ENCODE results near the gene NXF1.
A peak's percentile ranks its signal among the peaks of the same experiment; 100 is the strongest.
"Not testable (repeated sequence)": the region's sequence is repeated elsewhere in the genome, so short reads cannot be mapped to it uniquely, and the experiment has no call there.

The NXF1 gene

DNA sequence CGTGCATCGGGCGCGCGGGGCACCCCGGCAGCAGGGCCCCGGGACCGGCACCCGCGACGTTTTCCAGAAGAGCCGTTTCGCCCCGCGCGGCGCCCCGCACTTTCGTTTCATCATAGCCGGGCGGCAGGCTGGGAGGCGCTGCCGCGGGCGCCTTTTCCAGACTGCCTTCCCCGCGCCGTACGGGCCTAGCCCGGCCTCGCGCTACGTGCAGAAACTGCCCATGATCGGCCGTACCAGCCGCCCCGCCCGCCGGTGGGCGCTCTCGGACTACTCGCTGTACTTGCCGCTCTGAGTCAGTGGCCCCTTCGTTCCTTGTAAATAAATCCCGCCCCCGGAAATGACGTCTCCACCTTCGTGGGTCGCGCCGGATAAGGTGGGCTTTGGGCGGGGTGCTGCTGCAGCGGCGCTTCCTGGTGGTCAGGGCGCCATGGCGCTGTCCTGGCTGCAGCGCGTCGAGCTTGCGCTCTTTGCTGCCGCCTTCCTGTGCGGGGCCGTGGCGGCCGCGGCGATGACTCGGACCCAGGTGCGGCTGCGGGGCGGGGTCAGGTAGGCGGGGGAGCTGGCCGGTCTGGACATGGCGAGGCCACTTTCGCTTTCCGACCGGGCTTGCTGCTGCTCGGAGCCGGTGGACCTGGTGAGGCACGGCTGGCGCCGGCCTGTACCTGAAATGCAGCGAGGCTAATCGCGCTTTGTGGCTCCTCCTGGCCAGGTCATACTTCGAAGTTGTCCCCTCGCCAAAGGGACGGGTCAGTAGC is 18.1 kb downstream of the NXF1 start, which contains the start of gene TMEM179B:
Gene TMEM179B, plus strand, starts transcription at position 398 of the 755 bp plus-strand sequence. Its CDS starts 30 bp downstream, at position 428.
- DNase-seq (ENCODE audit: low read depth), result peak; percentile 97

DNA sequence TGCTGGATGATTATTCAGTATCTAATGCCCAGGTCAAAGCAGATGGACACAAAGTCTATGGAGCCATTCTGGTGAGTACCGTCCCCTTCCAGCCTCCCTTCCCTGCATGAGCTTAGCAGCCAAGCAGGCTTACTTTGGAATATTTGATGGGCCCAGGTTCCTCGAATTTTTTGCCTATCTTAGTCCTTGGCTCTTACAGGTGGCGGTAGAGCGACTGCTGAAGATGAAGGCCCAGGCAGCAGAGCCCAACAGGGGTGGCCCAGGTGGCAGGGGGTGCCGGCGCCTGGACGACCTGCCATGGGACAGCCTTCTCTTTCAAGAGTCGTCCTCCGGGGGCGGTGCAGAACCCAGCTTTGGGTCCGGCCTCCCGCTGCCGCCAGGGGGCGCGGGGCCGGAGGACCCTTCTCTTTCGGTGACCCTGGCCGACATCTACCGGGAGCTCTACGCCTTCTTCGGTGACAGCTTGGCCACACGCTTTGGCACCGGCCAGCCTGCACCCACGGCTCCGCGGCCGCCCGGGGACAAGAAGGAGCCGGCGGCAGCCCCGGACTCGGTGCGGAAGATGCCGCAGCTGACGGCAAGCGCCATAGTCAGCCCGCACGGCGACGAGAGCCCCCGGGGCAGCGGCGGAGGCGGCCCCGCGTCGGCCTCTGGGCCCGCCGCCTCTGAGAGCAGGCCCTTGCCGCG is 18.8 kb downstream of the NXF1 start:
- DNase-seq (ENCODE audit: low read depth), result peak; percentile 79

DNA sequence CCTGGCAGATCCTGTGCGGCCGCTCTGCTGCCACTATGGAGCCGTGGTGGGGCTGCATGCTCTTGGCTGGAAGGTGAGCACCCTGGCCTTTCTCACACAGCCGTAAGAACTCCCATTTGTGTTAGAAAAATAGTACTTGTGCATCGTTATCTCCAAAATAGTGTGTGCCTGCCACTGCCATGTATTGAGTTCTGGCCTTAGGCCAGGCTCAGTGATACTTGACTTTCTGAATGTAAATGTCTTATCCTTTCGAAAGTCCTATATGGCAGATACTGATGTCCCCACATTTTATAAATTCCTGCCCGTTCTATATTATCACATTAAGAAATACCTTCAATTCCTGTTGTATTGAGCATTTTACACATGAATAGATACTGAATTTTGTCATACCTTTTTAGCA is 22.5 kb downstream of the NXF1 start:
- no peak for DNase-seq (ENCODE audit: low read depth)

DNA sequence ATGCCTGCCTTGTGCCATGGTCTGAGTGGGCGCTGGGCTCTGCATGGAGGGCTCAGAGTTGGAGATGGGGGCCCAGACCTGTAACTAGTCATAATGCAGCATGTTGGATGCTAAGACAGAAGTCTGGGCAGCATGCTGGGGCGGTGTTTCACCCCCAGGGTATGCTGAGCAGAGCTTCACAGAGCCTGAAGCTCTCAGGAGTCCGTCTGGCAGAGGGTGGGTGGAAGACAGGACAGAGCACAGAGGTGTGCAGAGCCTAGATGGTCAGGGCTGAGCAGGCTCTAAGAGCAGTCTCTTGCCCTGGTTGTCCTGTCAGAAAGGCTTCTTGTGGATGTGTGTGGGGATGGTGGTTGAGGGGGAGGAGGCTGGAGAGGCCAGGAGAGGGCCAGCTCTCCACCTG is 26.8 kb downstream of the NXF1 start:
- DNase-seq (ENCODE audit: low read depth), result no peak

DNA sequence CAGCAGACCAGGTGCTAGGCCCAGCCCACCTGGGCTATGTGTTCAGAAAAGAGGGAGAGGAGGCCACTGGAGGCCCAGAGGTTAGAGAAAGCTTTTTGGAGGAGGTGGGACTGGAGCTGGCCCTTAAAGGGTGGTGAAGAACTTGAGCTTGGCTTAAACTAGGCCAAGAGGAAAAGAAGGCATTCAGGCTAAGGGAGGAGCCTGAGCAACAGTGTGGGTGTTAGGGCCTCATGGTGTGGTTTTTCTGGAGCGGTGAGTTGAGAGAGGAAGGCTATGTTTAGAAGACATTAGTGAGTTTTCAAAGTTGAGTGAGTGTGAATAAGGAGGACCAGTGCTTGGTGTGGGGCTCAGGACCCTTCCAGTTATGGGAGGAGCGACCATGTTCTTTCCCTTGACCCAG is 27.9 kb downstream of the NXF1 start:
- DNase-seq (ENCODE audit: low read depth), result no peak

DNA sequence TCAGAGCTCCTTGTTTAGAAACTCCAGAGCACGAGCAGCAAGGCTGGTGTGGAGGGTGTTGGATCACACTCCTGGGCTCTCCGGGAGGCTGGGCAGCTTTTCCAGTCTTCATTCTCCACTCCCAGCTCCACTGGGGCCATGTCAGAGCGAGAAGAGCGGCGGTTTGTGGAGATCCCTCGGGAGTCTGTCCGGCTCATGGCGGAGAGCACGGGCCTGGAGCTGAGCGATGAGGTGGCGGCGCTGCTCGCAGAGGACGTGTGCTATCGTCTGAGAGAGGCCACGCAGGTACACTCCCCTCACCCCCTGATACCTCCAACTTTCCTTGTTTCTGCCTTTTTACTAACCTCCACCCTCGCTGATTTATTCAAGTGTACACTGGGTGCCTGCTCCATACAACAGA is 29.6 kb downstream of the NXF1 start:
- no peak for DNase-seq (ENCODE audit: low read depth)

DNA sequence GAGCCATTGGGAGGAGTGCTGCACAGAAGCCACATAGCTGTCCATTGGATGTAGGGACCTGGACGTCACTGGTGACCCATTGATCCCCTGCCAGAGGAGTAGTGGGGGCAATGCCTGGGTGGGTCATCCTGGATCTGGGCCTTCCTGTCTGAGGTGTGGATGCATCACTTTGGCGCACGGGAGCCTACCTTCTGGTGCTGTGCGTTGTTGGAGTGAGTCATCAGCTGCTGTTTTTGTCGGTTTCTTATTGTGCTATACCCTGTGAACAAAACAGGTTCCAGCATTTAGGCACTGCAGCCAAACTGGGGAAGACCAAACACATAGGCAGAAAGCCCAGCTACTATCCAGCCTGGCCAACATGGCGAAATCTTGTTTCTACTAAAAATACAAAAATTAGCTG is 30.8 kb downstream of the NXF1 start:
- no peak for DNase-seq (ENCODE audit: low read depth)

DNA sequence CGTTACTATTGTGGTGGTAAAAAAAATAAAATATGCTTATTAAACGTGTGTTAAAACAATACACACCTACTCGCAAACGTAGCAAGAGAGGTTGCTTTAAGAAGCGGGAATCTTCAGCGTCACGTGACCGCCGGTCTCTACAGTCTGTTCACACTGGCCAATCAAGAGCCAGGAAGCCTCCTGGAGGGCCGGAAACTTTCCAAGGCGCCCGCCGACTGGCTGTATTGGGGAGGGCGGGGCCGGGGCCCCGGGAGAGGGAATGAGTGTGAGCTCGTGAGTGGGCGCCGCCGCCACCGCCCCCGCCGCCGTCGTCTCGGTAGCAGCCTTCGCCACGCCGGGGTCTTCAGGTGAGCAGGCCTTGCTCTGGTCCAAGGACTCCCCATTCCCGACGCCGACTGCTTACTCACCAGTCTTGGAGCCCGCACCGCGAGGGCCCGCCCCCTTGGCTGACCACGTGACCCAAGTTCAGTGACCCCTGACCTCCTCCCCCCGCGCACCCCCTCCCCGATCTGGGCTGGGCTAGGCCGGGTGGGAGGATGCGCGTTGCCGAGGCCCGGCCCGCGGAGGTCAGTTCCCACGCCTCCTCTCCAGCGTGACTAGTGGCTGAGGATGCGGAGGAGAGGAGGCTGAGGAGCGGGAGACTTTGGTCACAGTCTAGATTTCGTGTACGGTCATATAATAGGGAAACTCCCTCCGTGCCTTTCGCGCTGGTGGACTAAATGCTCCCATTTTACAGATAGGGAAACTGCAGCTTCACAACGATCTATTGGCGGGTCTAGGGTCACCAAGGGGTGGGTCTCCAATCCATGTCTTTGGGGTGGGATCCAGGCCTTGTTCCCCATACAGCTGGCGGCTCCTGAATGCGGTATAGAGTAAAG is 33.9 kb downstream of the NXF1 start, which contains the start of gene TAF6L:
Gene TAF6L, plus strand, starts transcription at position 253 of the 878 bp plus-strand sequence. CDS start 4,388 bp downstream, outside the sequence.
- peak; percentile 92 for DNase-seq (ENCODE audit: low read depth)

DNA sequence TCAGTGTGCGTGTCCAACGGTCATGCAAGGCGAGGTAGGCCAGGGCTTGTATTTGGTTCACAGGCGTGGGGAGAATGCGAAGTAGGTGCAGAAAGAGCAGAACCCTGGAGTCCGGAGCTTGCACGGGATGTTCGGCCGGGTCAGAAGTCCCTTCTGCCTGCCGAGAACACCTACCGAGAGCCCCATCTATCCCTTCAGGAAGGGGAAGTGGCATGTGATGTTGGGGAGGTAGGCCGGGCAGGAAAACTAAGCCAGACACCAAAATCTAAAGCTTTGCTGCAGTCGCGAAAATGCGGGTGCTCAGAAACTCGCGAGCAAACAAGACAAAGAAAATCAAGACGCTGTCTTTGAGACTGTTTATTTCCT is 34.5 kb downstream of the NXF1 start:
- DNase-seq (ENCODE audit: low read depth), result no peak

DNA sequence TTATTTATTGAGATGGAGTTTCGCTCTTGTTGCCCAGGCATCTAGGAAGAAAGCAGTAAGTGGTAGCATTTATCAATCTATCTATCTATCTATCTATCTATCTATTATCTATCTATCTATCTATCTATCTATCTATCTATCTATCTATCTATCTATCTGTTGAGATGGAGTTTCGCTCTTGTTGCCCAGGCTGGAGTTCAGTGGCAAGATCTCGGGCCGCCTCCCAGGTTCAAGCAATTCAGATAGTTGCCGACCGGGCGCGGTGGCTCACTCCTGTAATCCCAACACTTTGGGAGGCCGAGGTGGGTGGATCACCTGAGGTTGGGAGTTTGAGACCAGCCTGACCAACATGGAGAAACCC is 44.4 kb downstream of the NXF1 start:
- not testable (repeated sequence) for DNase-seq (ENCODE audit: low read depth)

DNA sequence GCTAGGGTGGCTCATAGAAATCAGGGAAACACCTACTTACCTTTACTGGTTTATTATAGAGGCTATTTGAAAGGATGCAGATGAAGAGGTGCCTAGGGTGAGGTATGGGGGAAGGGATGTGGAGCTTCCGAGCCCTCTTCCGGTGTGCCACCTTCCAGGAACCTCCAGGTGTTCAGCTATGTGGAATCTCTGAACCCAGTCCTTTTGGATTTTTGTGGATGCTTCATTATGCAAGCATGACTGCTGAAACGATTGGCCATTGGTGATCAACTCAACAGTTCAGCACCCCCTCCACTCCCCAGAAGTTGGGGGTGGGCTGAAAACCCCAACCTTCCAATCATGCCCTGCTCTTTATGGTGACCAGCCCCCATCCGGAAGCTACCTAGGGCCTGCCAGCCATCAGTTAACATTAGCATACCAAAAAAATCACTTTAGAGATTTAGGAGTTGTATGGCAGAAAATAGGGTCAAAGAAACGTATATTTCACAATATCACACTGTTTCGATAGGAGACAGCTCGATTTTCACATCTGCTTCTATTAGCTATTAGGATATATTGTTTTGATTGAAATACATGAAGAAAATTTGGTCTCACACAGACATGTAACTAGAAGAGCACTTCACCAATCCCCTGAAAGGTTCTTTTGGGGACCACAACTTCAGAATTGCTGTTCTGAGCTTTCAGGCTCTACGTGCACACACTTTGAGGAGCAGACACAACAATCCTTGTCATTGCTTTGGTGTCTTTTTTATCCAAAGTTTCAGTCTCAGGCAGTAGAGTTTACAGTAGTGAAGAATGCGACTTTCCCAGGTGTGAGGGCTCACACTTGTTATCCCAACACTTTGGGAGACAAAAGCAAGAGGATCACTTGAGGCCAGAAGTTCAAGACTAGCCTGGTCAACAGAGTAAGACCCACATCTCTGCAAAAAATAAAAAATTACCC is 47.1 kb downstream of the NXF1 start:
- DNase-seq (ENCODE audit: low read depth), result no peak

DNA sequence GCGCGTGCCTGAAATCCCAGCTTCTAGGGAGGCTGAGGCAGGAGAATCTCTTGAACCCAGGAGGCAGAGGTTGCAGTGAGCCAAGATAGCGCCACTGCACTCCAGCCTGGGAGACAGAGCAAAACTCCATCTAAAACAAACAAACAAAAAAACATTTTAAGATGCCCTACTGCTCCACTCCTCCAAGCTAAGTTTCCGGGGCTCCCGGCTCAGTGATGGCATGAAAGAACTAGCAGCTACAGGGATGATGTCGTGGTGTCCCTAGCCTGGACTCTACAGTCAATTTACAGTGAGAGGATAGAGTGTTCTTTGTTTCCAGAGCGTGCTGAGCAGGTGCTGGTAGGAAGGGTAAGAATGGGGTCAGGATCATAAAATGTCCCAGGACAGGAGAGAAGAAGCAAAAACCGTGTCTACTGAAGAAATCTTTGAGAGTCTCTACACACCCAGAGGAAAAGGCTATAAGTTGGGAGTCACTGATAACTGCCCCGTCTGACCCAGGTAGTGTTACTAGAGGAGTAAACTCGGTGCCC is 50.1 kb downstream of the NXF1 start:
- DNase-seq (ENCODE audit: low read depth), result no peak

DNA sequence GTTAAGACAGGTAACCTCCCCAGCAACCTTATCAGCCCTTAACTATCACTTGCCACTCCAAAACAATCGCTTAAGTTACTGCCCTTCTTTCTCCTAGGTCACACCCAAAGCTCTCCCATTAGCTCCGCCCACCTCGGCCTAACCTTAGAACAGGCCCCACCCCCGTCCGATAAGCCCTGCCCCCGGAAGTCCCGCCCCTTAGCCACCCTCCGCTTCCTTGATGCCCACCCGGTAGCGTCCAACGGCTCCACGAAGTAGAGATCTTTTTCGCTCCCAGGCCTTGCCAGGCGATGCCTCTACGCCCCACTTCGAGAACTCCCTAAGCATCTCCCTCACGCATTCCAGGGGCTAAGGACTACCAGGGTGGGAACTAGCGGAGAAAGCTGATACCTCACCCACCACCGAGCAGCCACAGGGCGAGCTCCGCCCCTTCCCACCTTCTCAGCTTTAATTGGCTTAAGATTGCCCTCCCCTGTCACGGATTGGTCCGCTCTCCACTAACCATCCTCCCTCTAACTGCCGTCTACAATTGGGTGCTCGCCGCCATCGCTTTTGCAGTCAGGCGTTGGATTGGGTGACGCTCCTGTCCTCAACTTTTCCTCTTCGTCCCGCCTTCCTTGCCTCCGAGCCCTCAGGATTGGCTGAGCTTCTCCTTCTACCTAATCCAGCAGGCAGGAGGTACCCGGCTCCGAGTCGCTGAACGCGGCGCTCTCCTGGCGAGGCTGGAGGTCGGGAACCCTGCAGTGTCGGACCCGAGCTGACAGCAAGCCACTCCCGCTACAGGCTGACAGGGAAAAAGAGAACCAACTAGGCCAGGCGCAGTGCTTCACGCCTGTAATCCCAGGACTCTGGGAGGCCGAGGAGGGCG is 51.3 kb downstream of the NXF1 start, which contains the start of gene ZBTB3:
Gene ZBTB3, minus strand, starts transcription at position 425 of the 868 bp plus-strand sequence. CDS start 496 bp downstream, outside the sequence.
- DNase-seq (ENCODE audit: low read depth), result peak; percentile 95

DNA sequence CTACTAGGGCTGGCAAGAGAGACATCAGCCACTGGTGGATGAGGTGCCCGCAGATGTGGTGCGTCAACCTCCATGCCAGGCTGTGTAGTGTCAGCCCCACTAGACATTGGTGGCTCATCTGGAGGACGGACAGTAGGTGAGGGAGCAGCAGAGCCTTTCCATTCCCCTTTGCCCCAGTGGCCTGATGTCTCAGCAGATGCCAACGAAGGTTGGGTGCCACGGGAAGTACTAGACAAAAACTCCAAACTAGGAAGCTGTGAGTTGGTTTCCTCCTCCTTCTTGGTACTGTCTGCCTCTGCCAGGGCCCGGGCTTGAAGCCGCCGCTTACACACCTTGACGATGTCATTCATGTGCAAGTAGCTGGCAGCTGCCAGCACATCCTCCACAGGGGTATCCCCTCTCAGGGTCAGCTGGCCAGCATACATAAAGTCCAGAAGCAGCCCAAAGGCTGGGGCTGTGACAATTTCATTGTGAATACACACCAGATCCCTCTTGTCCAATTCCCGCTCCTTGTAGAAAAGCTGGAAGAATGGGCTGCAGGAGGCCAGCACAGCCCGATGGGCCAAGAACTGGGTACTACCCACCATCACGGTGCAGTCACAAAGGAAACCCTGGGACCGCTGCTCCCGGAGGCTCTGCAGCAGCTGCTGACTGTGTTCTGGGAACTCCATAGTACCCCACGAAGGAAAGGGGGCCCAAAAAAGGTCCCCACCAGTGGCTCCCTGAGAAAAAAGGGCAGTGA is 52.1 kb downstream of the NXF1 start:
- DNase-seq (ENCODE audit: low read depth), result no peak

DNA sequence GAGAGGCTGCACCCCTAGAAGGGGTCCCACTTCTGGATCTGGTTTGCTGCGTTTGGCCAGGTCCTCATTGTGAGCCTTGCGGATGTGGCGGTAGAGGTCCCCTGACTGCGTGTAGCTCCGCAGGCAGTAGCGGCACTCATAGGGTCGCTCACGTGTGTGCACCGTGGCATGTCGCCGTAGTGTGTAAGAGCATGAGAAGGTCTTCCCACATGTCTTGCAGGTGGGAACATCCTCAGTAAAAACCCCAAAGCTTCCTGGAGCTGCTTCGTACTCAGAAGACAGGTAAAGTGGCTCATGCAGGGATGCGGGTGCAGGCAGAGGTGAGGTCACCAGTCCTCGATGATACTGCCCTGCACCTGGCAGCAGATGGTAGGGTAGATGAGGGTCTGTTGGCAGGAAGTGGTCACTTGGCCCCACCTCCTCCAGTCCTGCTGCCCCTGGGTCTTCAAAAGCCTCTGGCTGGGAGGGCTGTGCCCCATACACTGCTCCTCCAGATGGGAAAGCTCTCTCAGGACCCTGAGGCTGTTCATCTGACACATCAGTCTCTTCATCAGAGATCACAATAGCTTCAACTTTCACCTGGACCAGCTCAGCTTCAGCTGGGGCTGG is 53.0 kb downstream of the NXF1 start:
- no peak for DNase-seq (ENCODE audit: low read depth)

DNA sequence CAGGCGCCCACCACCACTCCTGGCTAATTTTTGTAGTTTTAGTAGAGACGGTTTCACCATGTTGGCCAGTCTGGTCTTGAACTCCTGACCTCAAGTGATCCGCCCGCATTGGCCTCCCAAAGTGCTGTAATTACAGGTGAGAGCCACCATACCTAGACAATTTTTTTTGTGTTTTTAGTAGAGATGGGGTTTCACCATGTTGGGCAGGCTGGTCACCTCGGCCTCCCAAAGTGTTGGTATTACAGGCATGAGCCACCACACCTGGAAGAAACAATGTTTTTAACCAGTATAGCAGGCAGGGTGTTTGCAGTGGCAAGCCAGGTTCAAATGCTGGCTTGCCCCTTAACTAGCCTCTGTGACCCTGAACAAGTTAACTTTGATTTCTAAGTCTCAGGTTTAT is 55.3 kb downstream of the NXF1 start:
- DNase-seq (ENCODE audit: low read depth), result not testable (repeated sequence)

DNA sequence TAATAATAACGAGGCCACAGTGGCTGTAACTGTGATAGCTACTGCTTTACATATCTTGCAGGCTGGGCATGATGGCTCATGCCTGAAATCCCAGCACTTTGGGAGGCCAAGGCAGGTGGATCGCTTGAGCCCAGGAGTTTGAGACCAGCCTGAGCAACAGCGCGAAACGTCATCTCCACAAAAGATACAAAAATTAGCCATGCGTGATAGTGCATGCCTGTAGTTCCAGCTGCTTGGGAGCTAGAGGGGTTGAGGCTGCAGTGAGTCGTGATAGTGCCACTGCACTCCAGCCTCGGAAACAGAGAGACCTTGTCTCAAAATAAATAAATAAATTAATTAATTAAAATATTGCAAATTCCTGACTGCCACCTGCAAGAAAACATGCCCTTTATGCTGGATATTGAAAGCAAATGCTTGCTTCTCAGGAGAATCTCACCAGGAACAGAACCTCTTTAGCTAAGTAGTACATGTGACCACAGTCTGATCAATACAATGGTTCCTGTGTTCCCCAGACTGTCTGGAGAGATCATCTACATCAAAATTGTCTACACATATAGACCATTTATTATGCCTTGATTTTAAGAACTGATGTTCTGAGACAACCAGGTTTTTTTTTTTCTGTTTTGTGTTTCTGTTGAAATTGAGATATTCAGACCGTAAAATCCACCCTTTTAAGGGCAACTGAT is 57.6 kb downstream of the NXF1 start:
- DNase-seq (ENCODE audit: low read depth), result no peak
